HepG2 (cell line): ENCODE data around the gene PRRT1. TPM values are rescaled to one million over a fixed set of nuclear protein-coding genes. Genes with fewer than 3 reads are reported as not detected.

ENCODE experiments used
- ATAC-seq: fragments of 200-7000 bp; cut with Tn5 transposase; 3 replicates; pipeline ENCODE4 v1.9.1; 2020; ENCODE audit warnings: mild to moderate bottlenecking, moderate library complexity
- BruUV-seq: library from RNA; stranded (reverse); fragments of 400-500 nt; replicated peaks from 2 replicates; lab custom pipeline; 2021; lab: Mats Ljungman, UMichigan
- CTCF ChIA-PET: fragments of 300-600 bp; formaldehyde crosslinking; extraction: SDS; loops from one replicate; lab custom pipeline; 2021; ENCODE audit warnings: low total read pairs, inconsistent platforms, low intra/inter-chr PET ratio; lab: Yijun Ruan, JAX
- POLR2A ChIA-PET: fragments of 350-600 bp; sonication (Branson Sonifier 250); formaldehyde crosslinking; loops from one replicate; lab custom pipeline; 2020; ENCODE audit warnings: antibody characterized with exemption, inconsistent platforms; lab: Yijun Ruan, JAX
- DNase-seq: peaks from one replicate; pipeline ENCODE4 v3.0.0-alpha.2; 2015; ENCODE audit warnings: low spot score
- FAIRE-seq: peaks from 3 replicates; lab custom pipeline; 2011; peaks lifted over from hg19 to GRCh38; lab: Jason Lieb, UNC
- H2AFZ ChIP-seq: one replicate; pipeline ENCODE4 v1.6.1; 2011; ENCODE audit warnings: low read length, inconsistent platforms
- H3K27ac ChIP-seq: fragments of 300-600 bp; 3 replicates; pipeline ENCODE4 v1.8.0; 2011; ENCODE audit warnings: mixed run types, mild to moderate bottlenecking, mixed read lengths, low read length, inconsistent platforms; ENCODE audit not compliant: insufficient read depth; ENCODE audit errors: extremely low read length
- H3K27me3 ChIP-seq, 2 experiments: fragments of 200-600 bp in 1 of 2; 2 replicates in 1 of 2; 3 replicates in 1 of 2; pipeline versions ENCODE4 v1.6.0 to v1.8.0; 2011; ENCODE audit warnings: low read length in 2 of 2, mild to moderate bottlenecking in 2 of 2, moderate library complexity in 2 of 2, inconsistent platforms in 1 of 2; ENCODE audit not compliant: insufficient read depth in 2 of 2, control insufficient read depth in 1 of 2
- H3K36me3 ChIP-seq, 2 experiments: fragments of 200-600 bp in 1 of 2; replicated peaks in 1 of 2; 2 replicates in 1 of 2; 3 replicates in 1 of 2; pipeline versions ENCODE4 v1.5.1 to v1.8.0; 2011; ENCODE audit warnings: low read length in 2 of 2, inconsistent platforms in 1 of 2; ENCODE audit not compliant: insufficient read depth in 2 of 2, control insufficient read depth in 1 of 2
- H3K4me1 ChIP-seq: 2 replicates; pipeline ENCODE4 v1.5.1; 2012; ENCODE audit warnings: low read length, inconsistent platforms; ENCODE audit not compliant: insufficient read depth
- H3K4me2 ChIP-seq: 2 replicates; pipeline ENCODE4 v1.6.0; 2011; ENCODE audit warnings: low read depth, low read length, inconsistent platforms
- H3K4me3 ChIP-seq, 3 experiments: fragments of 200-600 bp in 1 of 3; sonication (generic), shearing (Covaris generic) in 1 of 3; replicated peaks in 1 of 3; 2 replicates each; pipeline ENCODE4 v1.5.1; 2011 to 2016; ENCODE audit warnings: low read length in 3 of 3, inconsistent platforms in 2 of 3, low read depth in 2 of 3, mild to moderate bottlenecking in 2 of 3, control low read depth in 1 of 3, mixed read lengths in 1 of 3; ENCODE audit not compliant: insufficient read depth in 1 of 3
- H3K79me2 ChIP-seq: one replicate; pipeline ENCODE4 v1.6.1; 2011; ENCODE audit warnings: low read length, inconsistent platforms; ENCODE audit not compliant: insufficient read depth
- H3K9ac ChIP-seq: 2 replicates; pipeline ENCODE4 v1.6.0; 2011; ENCODE audit warnings: mild to moderate bottlenecking, low read depth, low read length, inconsistent platforms; ENCODE audit not compliant: insufficient read depth
- H3K9me3 ChIP-seq: 2 replicates; pipeline ENCODE4 v1.5.1; 2012; ENCODE audit warnings: mild to moderate bottlenecking, low read length
- H4K20me1 ChIP-seq: 2 replicates; pipeline ENCODE4 v1.6.0; 2011; ENCODE audit warnings: inconsistent platforms, mild to moderate bottlenecking, low read length, moderate library complexity; ENCODE audit not compliant: insufficient read depth
- CREB1 ChIP-seq, 2 experiments: fragments of 450-650 bp in 1 of 2; IDR thresholded peaks; 2 replicates each; pipeline ENCODE4 v1.6.1; 2016 to 2017; ENCODE audit warnings: control low read depth in 1 of 2, mild to moderate bottlenecking in 1 of 2, missing compliant biosample characterization in 1 of 2, missing genetic modification characterization in 1 of 2
- ISX ChIP-seq: sonication (generic); formaldehyde crosslinking; conservative IDR thresholded peaks from 2 replicates; pipeline ENCODE4 v1.5.0; 2020; ENCODE audit warnings: missing genetic modification reagents
- SIN3A ChIP-seq: IDR thresholded peaks from 2 replicates; pipeline ENCODE4 v1.6.1; 2011; ENCODE audit warnings: low read depth, mild to moderate bottlenecking, control low read depth, low read length, borderline replicate concordance
- SIX1 ChIP-seq: sonication (generic); formaldehyde crosslinking; IDR thresholded peaks from 2 replicates; pipeline ENCODE4 v1.4.0; 2020; ENCODE audit warnings: missing genetic modification reagents, borderline replicate concordance
- SKI ChIP-seq: fragments of 450-650 bp; IDR thresholded peaks from one replicate; pipeline ENCODE4 v1.6.1; 2018; ENCODE audit warnings: mild to moderate bottlenecking; ENCODE audit not compliant: partially characterized antibody
- ZNF569 ChIP-seq: sonication (generic); formaldehyde crosslinking; IDR thresholded peaks from 2 replicates; pipeline ENCODE4 v1.5.0; 2020; ENCODE audit warnings: mild to moderate bottlenecking, missing genetic modification reagents, moderate library complexity, borderline replicate concordance
- WGBS: methylation state at CpG from one replicate; pipeline ENCODE4 v1.1.6; 2017; ENCODE audit warnings: low lambda C conversion rate; 5-methylcytosine and 5-hydroxymethylcytosine counted together
- in situ Hi-C: cut with HindIII; loops from 2 replicates; pipeline ENCODE4 v1.10.0; 2017; ENCODE audit warnings: low pct_unique_long_range_greater_than_20kb; ENCODE audit not compliant: extremely low pct_ligation_motif_present
- intact Hi-C: fragments of 100-400 bp; cut with micrococcal nuclease; formaldehyde crosslinking; loops from one replicate; pipeline ENCODE4 v1.10.0; 2022; ENCODE audit not compliant: unreplicated experiment
- polyA plus RNA-seq, 8 experiments: library from polyadenylated mRNA; depleted of rRNA in 3 of 8; stranded (reverse) in 7 of 8; unstranded in 1 of 8; fragments of >200 nt; fragmentation: Illumina TruSeq in 4 of 8; extraction: Trizol in 4 of 8; gene quantifications; 2 replicates each; pipeline versions ENCODE4 v1.2.1 to v1.2.3, GENCODE V29; 2011 to 2016; ENCODE audit warnings: low read depth in 4 of 8, missing spikeins in 1 of 8, mixed read lengths in 1 of 8; ENCODE audit not compliant: insufficient read depth in 1 of 8
- total RNA-seq, 5 experiments: library from RNA; depleted of rRNA; stranded (reverse); fragments of >200 nt; fragmentation: Illumina TruSeq; extraction: Trizol; gene quantifications; 2 replicates each; pipeline ENCODE4 v1.2.3, GENCODE V29; 2016; ENCODE audit warnings: low read depth in 1 of 5
- TF ChIP-seq, protein P1 (sequence below): sonication (generic); formaldehyde crosslinking; IDR thresholded peaks from 2 replicates; pipeline ENCODE4 v1.4.0; 2020; ENCODE audit warnings: low read depth, mild to moderate bottlenecking, missing genetic modification reagents
- TF ChIP-seq, protein P2 (sequence below), 2 experiments: fragments of 450-650 bp in 1 of 2; sonication (generic) in 1 of 2; formaldehyde crosslinking in 1 of 2; IDR thresholded peaks; 2 replicates each; pipeline versions ENCODE4 v1.6.1 to v1.8.0; 2016 to 2022; ENCODE audit warnings: antibody characterized with exemption in 1 of 2, mild to moderate bottlenecking in 1 of 2, missing genetic modification reagents in 1 of 2

PRRT1 gene
- total and polyA plus RNA-seq, 2 of the 13 experiments (the other 11 are each of a cell fraction or from before 2014, with no cell fraction given), result 0.64 to 1.4 TPM

DNA sequence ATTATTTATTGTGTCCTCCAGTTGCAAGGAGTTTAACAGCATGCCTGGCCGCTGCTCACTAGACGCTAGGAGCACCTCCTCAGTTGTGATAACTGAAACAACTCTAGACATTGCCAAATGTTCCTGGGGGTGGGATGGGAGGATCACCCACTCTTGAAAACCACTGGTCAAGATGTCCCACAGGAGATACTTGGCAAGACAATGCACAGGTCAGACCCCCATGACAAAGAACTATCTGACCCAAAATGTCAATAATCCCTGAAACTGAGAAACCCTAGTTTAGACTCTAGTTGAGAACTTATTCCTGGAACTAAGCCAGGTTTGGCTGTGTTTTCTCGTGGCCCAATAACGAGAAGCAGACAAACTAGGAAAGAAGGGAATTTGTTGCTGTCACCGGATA, 12.1 kb downstream of the PRRT1 start:
- in situ Hi-C loops (no loop called here), intact Hi-C loops (no loop called here)
- Histone ChIP-seq H3K9ac (no peak overlapping the region), H3K79me2 (no peaks in the 10 kb centered on the region), H3K27ac (no peak overlapping the region), H3K9me3 (no peaks in the 10 kb centered on the region), H3K4me1 (peaks cover 44% of the 10 kb centered on the region), H4K20me1 (no peaks in the 10 kb centered on the region), H3K27me3 (no peaks in the 10 kb centered on the region), H3K4me3 (no peak overlapping the region), H3K36me3 (no peaks in the 10 kb centered on the region), H2AFZ (no peak overlapping the region), H3K4me2 (no peak overlapping the region)
- BruUV-seq, result no TSS peak
- TF ChIP-seq SIN3A (no peak), SKI (no peak), ZNF569 (CRISPR knock-in tag) (no peak), ISX (CRISPR knock-in tag) (no peak), CREB1 (IDR thresholded peaks at IDR 0.05) (no peak), CREB1 (CRISPR knock-in tag; IDR thresholded peaks at IDR 0.05) (no peak), SIX1 (CRISPR knock-in tag) (no peak)
- TF ChIP-seq, protein P1, sequence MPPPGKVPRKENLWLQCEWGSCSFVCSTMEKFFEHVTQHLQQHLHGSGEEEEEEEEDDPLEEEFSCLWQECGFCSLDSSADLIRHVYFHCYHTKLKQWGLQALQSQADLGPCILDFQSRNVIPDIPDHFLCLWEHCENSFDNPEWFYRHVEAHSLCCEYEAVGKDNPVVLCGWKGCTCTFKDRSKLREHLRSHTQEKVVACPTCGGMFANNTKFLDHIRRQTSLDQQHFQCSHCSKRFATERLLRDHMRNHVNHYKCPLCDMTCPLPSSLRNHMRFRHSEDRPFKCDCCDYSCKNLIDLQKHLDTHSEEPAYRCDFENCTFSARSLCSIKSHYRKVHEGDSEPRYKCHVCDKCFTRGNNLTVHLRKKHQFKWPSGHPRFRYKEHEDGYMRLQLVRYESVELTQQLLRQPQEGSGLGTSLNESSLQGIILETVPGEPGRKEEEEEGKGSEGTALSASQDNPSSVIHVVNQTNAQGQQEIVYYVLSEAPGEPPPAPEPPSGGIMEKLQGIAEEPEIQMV, result no peak
- TF ChIP-seq, protein P2, sequence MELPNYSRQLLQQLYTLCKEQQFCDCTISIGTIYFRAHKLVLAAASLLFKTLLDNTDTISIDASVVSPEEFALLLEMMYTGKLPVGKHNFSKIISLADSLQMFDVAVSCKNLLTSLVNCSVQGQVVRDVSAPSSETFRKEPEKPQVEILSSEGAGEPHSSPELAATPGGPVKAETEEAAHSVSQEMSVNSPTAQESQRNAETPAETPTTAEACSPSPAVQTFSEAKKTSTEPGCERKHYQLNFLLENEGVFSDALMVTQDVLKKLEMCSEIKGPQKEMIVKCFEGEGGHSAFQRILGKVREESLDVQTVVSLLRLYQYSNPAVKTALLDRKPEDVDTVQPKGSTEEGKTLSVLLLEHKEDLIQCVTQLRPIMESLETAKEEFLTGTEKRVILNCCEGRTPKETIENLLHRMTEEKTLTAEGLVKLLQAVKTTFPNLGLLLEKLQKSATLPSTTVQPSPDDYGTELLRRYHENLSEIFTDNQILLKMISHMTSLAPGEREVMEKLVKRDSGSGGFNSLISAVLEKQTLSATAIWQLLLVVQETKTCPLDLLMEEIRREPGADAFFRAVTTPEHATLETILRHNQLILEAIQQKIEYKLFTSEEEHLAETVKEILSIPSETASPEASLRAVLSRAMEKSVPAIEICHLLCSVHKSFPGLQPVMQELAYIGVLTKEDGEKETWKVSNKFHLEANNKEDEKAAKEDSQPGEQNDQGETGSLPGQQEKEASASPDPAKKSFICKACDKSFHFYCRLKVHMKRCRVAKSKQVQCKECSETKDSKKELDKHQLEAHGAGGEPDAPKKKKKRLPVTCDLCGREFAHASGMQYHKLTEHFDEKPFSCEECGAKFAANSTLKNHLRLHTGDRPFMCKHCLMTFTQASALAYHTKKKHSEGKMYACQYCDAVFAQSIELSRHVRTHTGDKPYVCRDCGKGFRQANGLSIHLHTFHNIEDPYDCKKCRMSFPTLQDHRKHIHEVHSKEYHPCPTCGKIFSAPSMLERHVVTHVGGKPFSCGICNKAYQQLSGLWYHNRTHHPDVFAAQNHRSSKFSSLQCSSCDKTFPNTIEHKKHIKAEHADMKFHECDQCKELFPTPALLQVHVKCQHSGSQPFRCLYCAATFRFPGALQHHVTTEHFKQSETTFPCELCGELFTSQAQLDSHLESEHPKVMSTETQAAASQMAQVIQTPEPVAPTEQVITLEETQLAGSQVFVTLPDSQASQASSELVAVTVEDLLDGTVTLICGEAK (IDR thresholded peaks at IDR 0.05), result no peak
- TF ChIP-seq, protein P2 (CRISPR knock-in tag; IDR thresholded peaks at IDR 0.05), result no peak
- CTCF ChIA-PET, result no interaction called here
- POLR2A ChIA-PET, result interaction anchor here (0.7 to 1.5 kb wide), 3 partner anchors 9 to 1138 kb away, joined by 3 to 4 read pairs (median 4); partner anchors contain the start of genes FKBPL and PRRT1
- no peak for FAIRE-seq
- DNase-seq, result no peak
- 42% methylated on average over 5 of the region's 5 CpGs for WGBS
- no peak for ATAC-seq
